ENCODE measurements around the gene COX7A2. TPM values are rescaled to one million over a fixed set of nuclear protein-coding genes. Genes with fewer than 3 reads are reported as not detected.

The COX7A2 gene
- total RNA-seq, 6 experiments from 2014 or later, result 473 to 536 (median 489) TPM

GRCh38 chr6:75206576-75207342 is 36.8 kb downstream of the COX7A2 start:
- Mint-ChIP-seq H3K4me1 (ENCODE audit: low read depth) (peaks cover 60% of the 10 kb centered on the region), H3K36me3 (ENCODE audit: low read depth) (peaks cover 31% of the 10 kb centered on the region), H3K27me3 (ENCODE audit: insufficient read depth) (peaks cover 19% of the 10 kb centered on the region), H3K9me3 (no peaks in the 10 kb centered on the region), H3K27ac (peak overlapping the region; percentile 98), H3K4me3 (peak overlapping the region; percentile 100)
- DNase-seq, result peak; percentile 26
- no peak for TF ChIP-seq CTCF (IDR thresholded peaks at IDR 0.05)

- H3K4me1 Mint-ChIP-seq (ENCODE audit: low read depth), result peaks cover 58% of the 10 kb centered on the region
- H3K4me3 Mint-ChIP-seq, result peak within 1 kb of the TSS; percentile 100
- H3K27ac Mint-ChIP-seq, result peak within 1 kb of the TSS; percentile 98
- TF ChIP-seq CTCF (IDR thresholded peaks at IDR 0.05), result peak; percentile 31
- H3K9me3 Mint-ChIP-seq, result no peaks in the 10 kb centered on the region
- H3K27me3 Mint-ChIP-seq (ENCODE audit: insufficient read depth), result peaks cover 18% of the 10 kb centered on the region
- H3K36me3 Mint-ChIP-seq (ENCODE audit: low read depth), result peaks cover 31% of the 10 kb centered on the region
- DNase-seq, result peak; percentile 99
These were observed 37.6 kb downstream of the COX7A2 start, which contains the start of gene COL12A1 for GRCh38 chr6:75205776-75206575. COL12A1 (minus strand) TSS chr6:75206053; CDS start chr6:75202792, 3,261 bp downstream.

- Mint-ChIP-seq H3K4me3 (peak overlapping the region; percentile 100), H3K27ac (peak overlapping the region; percentile 98), H3K4me1 (ENCODE audit: low read depth) (peaks cover 62% of the 10 kb centered on the region), H3K9me3 (no peaks in the 10 kb centered on the region), H3K27me3 (ENCODE audit: insufficient read depth) (peaks cover 18% of the 10 kb centered on the region), H3K36me3 (ENCODE audit: low read depth) (peaks cover 32% of the 10 kb centered on the region)
- TF ChIP-seq CTCF (IDR thresholded peaks at IDR 0.05), result no peak
- DNase-seq, result peak; percentile 70
These were observed 38.4 kb downstream of the COX7A2 start for GRCh38 chr6:75204959-75205775.

GRCh38 chr6:75204217-75204958 is 39.2 kb downstream of the COX7A2 start:
- DNase-seq, result peak; percentile 92
- H3K27me3 Mint-ChIP-seq (ENCODE audit: insufficient read depth), result peaks cover 14% of the 10 kb centered on the region
- H3K27ac Mint-ChIP-seq, result peak overlapping the region; percentile 98
- H3K4me3 Mint-ChIP-seq, result peak overlapping the region; percentile 100
- peaks cover 39% of the 10 kb centered on the region for H3K36me3 Mint-ChIP-seq (ENCODE audit: low read depth)
- TF ChIP-seq CTCF (IDR thresholded peaks at IDR 0.05), result peak; percentile 82
- peaks cover 70% of the 10 kb centered on the region for H3K4me1 Mint-ChIP-seq (ENCODE audit: low read depth)
- H3K9me3 Mint-ChIP-seq, result no peaks in the 10 kb centered on the region
